ENCODE data around the gene FOXD3.

The FOXD3 gene

DNA sequence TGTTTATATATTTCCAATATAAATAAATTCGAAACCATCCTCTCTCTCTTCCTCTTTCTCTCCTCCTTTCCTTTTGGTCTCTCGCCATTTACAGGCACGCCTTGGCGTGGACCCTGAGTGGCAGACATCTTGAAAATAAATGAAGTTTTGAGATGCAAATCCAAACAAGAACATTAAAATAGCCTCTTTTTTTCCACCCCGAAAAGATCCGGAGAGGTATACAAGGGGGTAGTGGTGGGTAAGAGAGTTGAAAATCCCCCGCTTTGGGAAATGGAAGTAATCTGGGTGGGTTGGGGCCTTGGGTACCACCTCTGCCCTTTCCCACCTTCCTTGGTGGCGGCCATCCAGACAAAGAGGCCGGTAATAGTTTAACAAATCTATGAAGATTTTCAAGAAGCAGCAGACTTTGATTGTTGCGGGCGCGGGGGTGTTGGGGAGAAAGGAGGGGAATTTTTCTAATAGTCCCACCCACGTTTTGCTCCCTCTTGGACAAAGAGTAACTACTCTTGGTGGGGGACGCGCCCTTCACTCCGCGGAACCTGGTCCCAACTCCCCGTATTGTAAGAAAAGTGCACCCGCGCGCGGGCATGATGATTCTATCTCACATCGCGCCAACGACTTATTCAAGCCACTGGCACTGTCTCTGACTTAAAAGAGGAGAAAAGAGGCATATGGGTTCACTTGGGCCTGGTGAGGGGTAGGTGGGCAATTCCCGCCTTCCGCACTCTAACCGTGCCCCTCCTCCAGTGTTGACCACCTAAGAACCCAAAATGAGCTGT, 4.0 kb upstream of the FOXD3 start:
- Histone ChIP-seq H3K36me3 (no peaks in the 10 kb centered on the region), H3K27me3 (peaks cover 81% of the 10 kb centered on the region), H3K4me1 (no peaks in the 10 kb centered on the region), H3K9me3 (no peaks in the 10 kb centered on the region), H3K4me3 (ENCODE audit: low read depth, low read length) (no peak overlapping the region)
- DNase-seq = no peak
- TF ChIP-seq, protein P1, sequence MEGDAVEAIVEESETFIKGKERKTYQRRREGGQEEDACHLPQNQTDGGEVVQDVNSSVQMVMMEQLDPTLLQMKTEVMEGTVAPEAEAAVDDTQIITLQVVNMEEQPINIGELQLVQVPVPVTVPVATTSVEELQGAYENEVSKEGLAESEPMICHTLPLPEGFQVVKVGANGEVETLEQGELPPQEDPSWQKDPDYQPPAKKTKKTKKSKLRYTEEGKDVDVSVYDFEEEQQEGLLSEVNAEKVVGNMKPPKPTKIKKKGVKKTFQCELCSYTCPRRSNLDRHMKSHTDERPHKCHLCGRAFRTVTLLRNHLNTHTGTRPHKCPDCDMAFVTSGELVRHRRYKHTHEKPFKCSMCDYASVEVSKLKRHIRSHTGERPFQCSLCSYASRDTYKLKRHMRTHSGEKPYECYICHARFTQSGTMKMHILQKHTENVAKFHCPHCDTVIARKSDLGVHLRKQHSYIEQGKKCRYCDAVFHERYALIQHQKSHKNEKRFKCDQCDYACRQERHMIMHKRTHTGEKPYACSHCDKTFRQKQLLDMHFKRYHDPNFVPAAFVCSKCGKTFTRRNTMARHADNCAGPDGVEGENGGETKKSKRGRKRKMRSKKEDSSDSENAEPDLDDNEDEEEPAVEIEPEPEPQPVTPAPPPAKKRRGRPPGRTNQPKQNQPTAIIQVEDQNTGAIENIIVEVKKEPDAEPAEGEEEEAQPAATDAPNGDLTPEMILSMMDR (IDR thresholded peaks at IDR 0.05; ENCODE audit: low read depth, low read length) = no peak

DNA sequence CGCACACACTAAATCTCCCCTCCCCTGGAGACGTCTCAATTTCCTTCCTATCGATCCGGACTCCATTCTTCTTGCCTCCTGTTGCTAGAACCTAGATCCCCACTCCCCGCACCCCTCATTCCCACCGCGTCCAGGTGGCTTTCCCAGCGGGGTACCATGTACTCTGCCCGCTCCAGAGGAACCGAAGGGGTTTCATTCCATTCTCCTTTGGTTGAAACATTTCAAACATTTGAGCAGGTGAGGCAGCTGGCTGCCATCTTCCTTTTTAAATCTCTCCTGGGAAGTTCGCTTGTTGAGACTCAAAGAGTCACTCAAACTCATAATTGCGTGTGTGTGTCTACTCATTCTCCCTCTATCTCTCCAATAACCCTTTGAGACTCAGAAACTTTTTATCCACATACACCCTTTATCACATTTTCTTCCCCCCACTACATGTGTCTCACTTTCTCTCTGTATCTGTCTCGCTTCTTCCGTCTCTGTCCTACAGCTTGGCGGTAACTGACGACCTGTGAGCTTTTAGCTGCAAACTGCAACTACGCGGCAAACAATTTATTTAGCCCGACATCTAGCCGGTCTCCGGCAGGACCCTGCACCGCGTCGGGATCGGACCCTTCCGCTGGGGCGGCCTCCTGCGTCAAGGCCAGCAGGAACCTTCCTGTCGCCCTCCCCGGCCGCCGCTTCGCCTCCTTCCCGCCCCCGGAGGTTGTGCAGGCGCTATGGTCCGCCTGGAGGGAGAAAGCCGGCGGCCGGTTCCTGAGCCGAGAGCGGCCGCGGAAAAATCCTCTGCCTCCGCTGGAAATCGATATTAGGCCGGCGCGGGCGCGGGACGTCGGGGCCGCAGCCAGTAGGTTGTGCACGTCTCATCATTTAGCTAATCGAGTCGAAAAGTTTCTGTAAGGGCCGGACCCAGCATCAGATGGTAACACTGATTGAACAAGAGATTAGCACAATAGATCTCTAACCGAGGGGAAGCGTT, 3.0 kb upstream of the FOXD3 start:
- no peak for DNase-seq
- Histone ChIP-seq H3K36me3 (no peaks in the 10 kb centered on the region), H3K9me3 (no peaks in the 10 kb centered on the region), H3K4me1 (no peaks in the 10 kb centered on the region), H3K4me3 (ENCODE audit: low read depth, low read length) (no peak overlapping the region), H3K27me3 (peaks cover 90% of the 10 kb centered on the region)
- TF ChIP-seq, protein P1 (IDR thresholded peaks at IDR 0.05; ENCODE audit: low read depth, low read length) = no peak

DNA sequence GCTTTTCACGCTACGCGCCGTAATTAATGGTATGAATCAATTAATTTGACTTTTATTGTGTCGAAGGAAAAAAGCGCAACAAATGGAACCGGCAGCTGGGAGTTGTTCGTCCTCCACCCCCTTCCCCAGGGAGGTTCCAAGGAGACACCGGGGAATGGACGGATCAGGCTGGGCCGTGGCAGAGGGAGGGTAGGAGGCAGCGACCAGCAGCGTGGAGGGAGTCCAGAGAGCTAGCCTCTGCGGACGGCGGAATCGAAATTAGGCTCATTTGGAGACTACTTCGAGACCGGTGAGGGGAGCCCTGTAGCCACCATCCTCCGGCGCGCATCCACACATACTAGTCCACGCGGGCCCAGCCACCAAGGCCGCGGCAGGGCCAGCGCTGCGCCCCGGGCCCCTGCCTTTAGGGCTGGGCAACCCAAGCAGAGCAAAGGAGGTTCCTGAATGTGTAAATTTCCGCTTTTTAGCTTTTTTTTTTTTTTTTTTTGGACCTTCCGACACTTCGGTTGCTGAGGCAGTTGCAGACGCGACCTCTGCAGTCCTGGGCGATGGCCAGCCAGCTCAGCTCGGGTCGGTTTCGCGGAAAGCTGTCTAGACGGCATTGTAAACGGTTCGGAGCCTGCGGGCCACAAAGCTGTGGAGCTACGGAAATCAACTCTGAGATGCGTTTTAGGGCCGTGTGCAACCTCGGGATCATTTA, 2.2 kb upstream of the FOXD3 start:
- peaks cover 94% of the 10 kb centered on the region for H3K27me3 ChIP-seq

DNA sequence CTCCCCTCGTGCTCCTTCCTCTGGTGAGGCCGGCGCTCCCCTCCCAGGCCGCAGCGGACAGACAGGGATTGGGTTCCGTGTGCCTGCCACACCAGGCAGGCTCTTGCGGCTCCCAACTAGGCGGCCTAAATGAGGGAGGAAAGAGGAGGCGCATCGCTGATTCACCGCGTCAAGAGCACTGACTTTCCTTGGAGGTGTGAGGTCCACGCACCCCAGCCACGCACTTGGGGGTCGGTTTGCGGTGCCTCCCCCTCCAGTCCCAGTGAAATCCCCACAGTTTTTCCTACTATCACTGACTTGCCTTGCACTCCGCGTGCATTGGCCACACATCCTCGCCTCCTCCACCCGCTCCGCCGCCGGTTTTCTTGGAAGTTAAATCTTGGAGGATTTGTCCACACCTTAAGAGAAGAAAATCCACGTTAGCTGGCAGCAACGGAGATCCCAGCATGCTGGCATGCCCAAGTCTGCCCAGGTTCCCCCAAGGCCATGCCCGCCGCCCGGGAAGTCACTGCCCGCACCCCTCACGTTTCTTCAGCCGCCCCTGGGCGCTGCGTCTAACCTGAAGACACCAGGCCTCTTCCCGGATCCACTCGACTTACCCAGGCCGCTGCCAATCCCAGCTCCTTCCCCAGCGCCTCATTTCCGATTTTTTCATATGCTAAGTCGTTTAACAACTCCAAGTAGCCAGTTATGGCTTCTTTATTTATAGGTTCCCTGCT, 1.1 kb upstream of the FOXD3 start:
- no peaks in the 10 kb centered on the region for H3K36me3 ChIP-seq
- no peak overlapping the region for H3K4me3 ChIP-seq (ENCODE audit: low read depth, low read length)
- no peak for DNase-seq
- peaks cover 100% of the 10 kb centered on the region for H3K27me3 ChIP-seq
- TF ChIP-seq, protein P1 (IDR thresholded peaks at IDR 0.05; ENCODE audit: low read depth, low read length) = no peak
- H3K9me3 ChIP-seq = no peaks in the 10 kb centered on the region
- no peaks in the 10 kb centered on the region for H3K4me1 ChIP-seq

More for the DNA sequence above, 2.2 kb upstream of the FOXD3 start:
- TF ChIP-seq, protein P1 (IDR thresholded peaks at IDR 0.05; ENCODE audit: low read depth, low read length) = no peak
- Histone ChIP-seq H3K36me3 (no peaks in the 10 kb centered on the region), H3K4me1 (no peaks in the 10 kb centered on the region), H3K4me3 (ENCODE audit: low read depth, low read length) (no peak overlapping the region), H3K9me3 (no peaks in the 10 kb centered on the region)
- no peak for DNase-seq

DNA sequence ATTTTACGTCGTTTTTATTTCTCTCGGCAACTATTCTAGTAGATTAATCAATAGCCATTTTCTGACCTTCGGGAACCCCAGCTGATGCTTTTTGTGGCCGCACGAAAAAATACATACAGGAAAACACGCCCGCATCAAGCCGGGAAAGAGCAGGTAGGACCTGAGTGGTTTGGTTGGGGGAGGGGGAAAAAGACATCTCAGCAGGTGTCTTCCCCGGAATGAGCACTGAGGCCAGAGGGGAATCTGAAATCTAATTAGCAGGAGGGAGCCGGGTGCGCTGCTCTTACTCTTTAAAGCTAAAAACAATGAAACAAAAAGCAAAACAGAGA, 618 bp upstream of the FOXD3 start:
- H3K36me3 ChIP-seq = no peaks in the 10 kb centered on the region
- no peaks in the 10 kb centered on the region for H3K9me3 ChIP-seq
- H3K4me1 ChIP-seq = no peaks in the 10 kb centered on the region
- TF ChIP-seq, protein P1 (IDR thresholded peaks at IDR 0.05; ENCODE audit: low read depth, low read length) = no peak
- peak overlapping the region; percentile 45 for H3K4me3 ChIP-seq (ENCODE audit: low read depth, low read length)
- DNase-seq = no peak
- H3K27me3 ChIP-seq = peaks cover 100% of the 10 kb centered on the region
